Measurements from ENCODE around the gene RAI1.

- TF ChIP-seq CTCF (conservative IDR thresholded peaks at IDR 0.05) (peak; percentile 99), ZFX (IDR thresholded peaks at IDR 0.05) (peak; percentile 96)
Observed at GRCh38 chr17:17681187-17681743, at the start of gene RAI1.

Measured in C4-2B (cell line).